ENCODE results near the gene ONECUT3. TPM values are rescaled to one million over a fixed set of nuclear protein-coding genes. Genes with fewer than 3 reads are reported as not detected.
"Not testable (repeated sequence)": the region's sequence is repeated elsewhere in the genome, so short reads cannot be mapped to it uniquely, and the experiment has no call there.

Gene ONECUT3
- total RNA-seq (not detected), polyA plus RNA-seq (not detected)

- H3K4me1 Mint-ChIP-seq, result peaks cover 8 to 28% (median 9%) of the 10 kb centered on the region in 4 donors
- H3K9me3 Mint-ChIP-seq, result peaks cover 0 to 2% (median 0%) of the 10 kb centered on the region in 8 donors
- Histone ChIP-seq H3K9me3 (ENCODE audit: control insufficient read depth in 1 of 2, low read length in 2 of 2) (no peaks in the 10 kb centered on the region), H3K27me3 (ENCODE audit: insufficient read depth, low read length) (peaks cover 65% of the 10 kb centered on the region), H3K4me1 (ENCODE audit: insufficient read depth, low read length) (peaks cover 33% of the 10 kb centered on the region), H3K27ac (ENCODE audit: low read depth, low read length) (no peak within 1 kb of the TSS), H3K36me3 (ENCODE audit: insufficient read depth, low read length) (no peaks in the 10 kb centered on the region), H3K4me3 (ENCODE audit: low read length in 2 of 2) (no peak within 1 kb of the TSS)
- peaks cover 27 to 30% of the 10 kb centered on the region in 2 donors for H3K27me3 Mint-ChIP-seq
- peak within 1 kb of the TSS in 1 of 8 donors; percentile 43 for H3K4me3 Mint-ChIP-seq
- intact Hi-C loops (cut with micrococcal nuclease), result no loop called here
- CTCF ChIA-PET (ENCODE audit: partially characterized antibody), result no interaction called here
- POLR2A ChIA-PET (ENCODE audit: partially characterized antibody), result no interaction called here
- H3K36me3 Mint-ChIP-seq, result no peaks in the 10 kb centered on the region
- H3K27ac Mint-ChIP-seq, result peak within 1 kb of the TSS in 1 of 7 donors; percentile 64
- peak in 1 of 5 donors; percentile 19 for DNase-seq
Measured at GRCh38 chr19:1752757-1753728, at the start of gene ONECUT3. TSS of gene ONECUT3 (plus strand) at chr19:1753506. CDS start at chr19:1753663, 157 bp downstream.

GRCh38 chr19:1704339-1704738 lies 49.0 kb upstream of the ONECUT3 start:
- intact Hi-C loops (cut with micrococcal nuclease), result no loop called here
- H3K4me1 Mint-ChIP-seq, result peaks cover 4 to 10% (median 8%) of the 10 kb centered on the region in 4 donors
- DNase-seq, result no peak
- H3K9me3 Mint-ChIP-seq, result peaks cover 0 to 11% (median 4%) of the 10 kb centered on the region in 8 donors
- H3K4me3 Mint-ChIP-seq, result no peak overlapping the region
- Histone ChIP-seq H3K4me3 (ENCODE audit: low read length in 2 of 2) (no peak overlapping the region), H3K4me1 (ENCODE audit: insufficient read depth, low read length) (peaks cover 9% of the 10 kb centered on the region), H3K27me3 (ENCODE audit: insufficient read depth, low read length) (peaks cover 18% of the 10 kb centered on the region), H3K27ac (ENCODE audit: low read depth, low read length) (no peak overlapping the region), H3K9me3 (ENCODE audit: control insufficient read depth in 1 of 2, low read length in 2 of 2) (no peaks in the 10 kb centered on the region), H3K36me3 (ENCODE audit: insufficient read depth, low read length) (no peaks in the 10 kb centered on the region)
- H3K27ac Mint-ChIP-seq, result peak overlapping the region in 1 of 7 donors; percentile 54
- no peaks in the 10 kb centered on the region for H3K36me3 Mint-ChIP-seq
- H3K27me3 Mint-ChIP-seq, result peaks cover 26 to 27% of the 10 kb centered on the region in 2 donors
- CTCF ChIA-PET (ENCODE audit: partially characterized antibody), result no interaction called here
- POLR2A ChIA-PET (ENCODE audit: partially characterized antibody), result no interaction called here

- no peaks in the 10 kb centered on the region for H3K36me3 ChIP-seq (ENCODE audit: insufficient read depth, low read length)
- H3K27ac ChIP-seq (ENCODE audit: low read depth, low read length), result no peak overlapping the region
- POLR2A ChIA-PET (ENCODE audit: partially characterized antibody), result no interaction called here
- no peaks in the 10 kb centered on the region for H3K9me3 ChIP-seq (ENCODE audit: control insufficient read depth in 1 of 2, low read length in 2 of 2)
- no peak overlapping the region for H3K4me3 ChIP-seq (ENCODE audit: low read length in 2 of 2)
- H3K36me3 Mint-ChIP-seq, result no peaks in the 10 kb centered on the region
- peaks cover 0 to 11% (median 4%) of the 10 kb centered on the region in 8 donors for H3K9me3 Mint-ChIP-seq
- H3K27me3 Mint-ChIP-seq, result peaks cover 27 to 28% of the 10 kb centered on the region in 2 donors
- no peak overlapping the region for H3K4me3 Mint-ChIP-seq
- CTCF ChIA-PET (ENCODE audit: partially characterized antibody), result no interaction called here
- peaks cover 9% of the 10 kb centered on the region for H3K4me1 ChIP-seq (ENCODE audit: insufficient read depth, low read length)
- intact Hi-C loops (cut with micrococcal nuclease), result no loop called here
- no peak for DNase-seq
- H3K4me1 Mint-ChIP-seq, result peaks cover 4 to 10% (median 8%) of the 10 kb centered on the region in 4 donors
- no peak overlapping the region for H3K27ac Mint-ChIP-seq
- peaks cover 13% of the 10 kb centered on the region for H3K27me3 ChIP-seq (ENCODE audit: insufficient read depth, low read length)
Measured at GRCh38 chr19:1705367-1705766, 47.9 kb upstream of the ONECUT3 start.

GRCh38 chr19:1706646-1707045 lies 46.7 kb upstream of the ONECUT3 start:
- H3K4me3 ChIP-seq (ENCODE audit: low read length in 2 of 2); H3K4me1 ChIP-seq (ENCODE audit: insufficient read depth, low read length); H3K36me3 Mint-ChIP-seq; H3K4me1 Mint-ChIP-seq; H3K4me3 Mint-ChIP-seq; H3K27ac Mint-ChIP-seq; CTCF ChIA-PET (ENCODE audit: partially characterized antibody); intact Hi-C loops (cut with micrococcal nuclease); H3K36me3 ChIP-seq (ENCODE audit: insufficient read depth, low read length); H3K27me3 ChIP-seq (ENCODE audit: insufficient read depth, low read length); H3K27ac ChIP-seq (ENCODE audit: low read depth, low read length); POLR2A ChIA-PET (ENCODE audit: partially characterized antibody); DNase-seq; H3K9me3 ChIP-seq (ENCODE audit: control insufficient read depth in 1 of 2, low read length in 2 of 2): not testable (repeated sequence)
- Mint-ChIP-seq H3K27me3 (peaks cover 18 to 19% of the 10 kb centered on the region in 2 donors), H3K9me3 (peaks cover 0 to 11% (median 4%) of the 10 kb centered on the region in 8 donors)

GRCh38 chr19:1707240-1707639 lies 46.1 kb upstream of the ONECUT3 start:
- no peaks in the 10 kb centered on the region for H3K9me3 ChIP-seq (ENCODE audit: control insufficient read depth in 1 of 2, low read length in 2 of 2)
- CTCF ChIA-PET (ENCODE audit: partially characterized antibody), result no interaction called here

GRCh38 chr19:1713170-1713569 lies 40.1 kb upstream of the ONECUT3 start:
- DNase-seq, result no peak
- Mint-ChIP-seq H3K4me3 (no peak overlapping the region), H3K9me3 (peaks cover 0 to 4% (median 0%) of the 10 kb centered on the region in 8 donors), H3K36me3 (no peaks in the 10 kb centered on the region), H3K27ac (no peak overlapping the region), H3K27me3 (peaks cover 26 to 30% of the 10 kb centered on the region in 2 donors), H3K4me1 (peaks cover 0 to 5% (median 0%) of the 10 kb centered on the region in 4 donors)
- Histone ChIP-seq H3K27me3 (ENCODE audit: insufficient read depth, low read length) (peaks cover 10% of the 10 kb centered on the region), H3K4me3 (ENCODE audit: low read length in 2 of 2) (no peak overlapping the region), H3K9me3 (ENCODE audit: control insufficient read depth in 1 of 2, low read length in 2 of 2) (no peaks in the 10 kb centered on the region), H3K27ac (ENCODE audit: low read depth, low read length) (no peak overlapping the region), H3K36me3 (ENCODE audit: insufficient read depth, low read length) (no peaks in the 10 kb centered on the region), H3K4me1 (ENCODE audit: insufficient read depth, low read length) (no peaks in the 10 kb centered on the region)
- CTCF ChIA-PET (ENCODE audit: partially characterized antibody), result no interaction called here
- POLR2A ChIA-PET (ENCODE audit: partially characterized antibody), result no interaction called here
- intact Hi-C loops (cut with micrococcal nuclease), result no loop called here

More at GRCh38 chr19:1707240-1707639, 46.1 kb upstream of the ONECUT3 start:
- no peak for DNase-seq
- H3K4me1 ChIP-seq (ENCODE audit: insufficient read depth, low read length), result no peaks in the 10 kb centered on the region
- no peaks in the 10 kb centered on the region for H3K4me1 Mint-ChIP-seq
- H3K27me3 ChIP-seq (ENCODE audit: insufficient read depth, low read length), result no peaks in the 10 kb centered on the region
- POLR2A ChIA-PET (ENCODE audit: partially characterized antibody), result no interaction called here
- H3K4me3 Mint-ChIP-seq, result no peak overlapping the region
- no peaks in the 10 kb centered on the region for H3K36me3 Mint-ChIP-seq
- H3K27ac Mint-ChIP-seq, result no peak overlapping the region
- H3K36me3 ChIP-seq (ENCODE audit: insufficient read depth, low read length), result no peaks in the 10 kb centered on the region
- H3K4me3 ChIP-seq (ENCODE audit: low read length in 2 of 2), result no peak overlapping the region
- H3K9me3 Mint-ChIP-seq, result peaks cover 0 to 11% (median 4%) of the 10 kb centered on the region in 8 donors
- intact Hi-C loops (cut with micrococcal nuclease), result no loop called here
- H3K27ac ChIP-seq (ENCODE audit: low read depth, low read length), result no peak overlapping the region
- peaks cover 15 to 16% of the 10 kb centered on the region in 2 donors for H3K27me3 Mint-ChIP-seq

- no peak overlapping the region for H3K4me3 Mint-ChIP-seq
- H3K9me3 Mint-ChIP-seq, result peaks cover 0 to 4% (median 0%) of the 10 kb centered on the region in 8 donors
- H3K4me3 ChIP-seq (ENCODE audit: low read length in 2 of 2), result no peak overlapping the region
- DNase-seq, result no peak
- POLR2A ChIA-PET (ENCODE audit: partially characterized antibody), result no interaction called here
- peaks cover 0 to 6% (median 0%) of the 10 kb centered on the region in 4 donors for H3K4me1 Mint-ChIP-seq
- H3K27ac ChIP-seq (ENCODE audit: low read depth, low read length), result no peak overlapping the region
- peaks cover 10% of the 10 kb centered on the region for H3K27me3 ChIP-seq (ENCODE audit: insufficient read depth, low read length)
- H3K4me1 ChIP-seq (ENCODE audit: insufficient read depth, low read length), result no peaks in the 10 kb centered on the region
- intact Hi-C loops (cut with micrococcal nuclease), result no loop called here
- CTCF ChIA-PET (ENCODE audit: partially characterized antibody), result no interaction called here
- no peaks in the 10 kb centered on the region for H3K36me3 Mint-ChIP-seq
- H3K36me3 ChIP-seq (ENCODE audit: insufficient read depth, low read length), result no peaks in the 10 kb centered on the region
- H3K27ac Mint-ChIP-seq, result no peak overlapping the region
- H3K27me3 Mint-ChIP-seq, result peaks cover 30 to 39% of the 10 kb centered on the region in 2 donors
- no peaks in the 10 kb centered on the region for H3K9me3 ChIP-seq (ENCODE audit: control insufficient read depth in 1 of 2, low read length in 2 of 2)
Measured at GRCh38 chr19:1715540-1715939, 37.8 kb upstream of the ONECUT3 start.

All from CD4-positive, alpha-beta memory T cell (primary cell).